GM12875 (cell line): ENCODE data around the gene WWOX.

Experiments
- H3K4me3 ChIP-seq: one replicate; pipeline ENCODE4 v1.5.1; 2011; ENCODE audit warnings: low read depth, low read length, control low read depth
- CTCF ChIP-seq: IDR thresholded peaks from 2 replicates; pipeline ENCODE4 v1.5.1; 2011; ENCODE audit warnings: low read depth, mild to moderate bottlenecking, control low read depth, inconsistent platforms, low read length, moderate library complexity, borderline replicate concordance; ENCODE audit not compliant: insufficient read depth

The WWOX gene

GRCh38 chr16:78446486-78446885 is 347.0 kb downstream of the WWOX start:
- H3K4me3 ChIP-seq, result no peak overlapping the region
- no peak for TF ChIP-seq CTCF

GRCh38 chr16:78446992-78447563 is 347.6 kb downstream of the WWOX start:
- no peak overlapping the region for H3K4me3 ChIP-seq
- TF ChIP-seq CTCF, result no peak

- no peak for TF ChIP-seq CTCF
- no peak overlapping the region for H3K4me3 ChIP-seq
Measured at GRCh38 chr16:78448658-78449271, 349.3 kb downstream of the WWOX start.

- H3K4me3 ChIP-seq, result no peak overlapping the region
- no peak for TF ChIP-seq CTCF
Measured at GRCh38 chr16:78450255-78450654, 350.8 kb downstream of the WWOX start.

GRCh38 chr16:78452025-78452555 is 352.6 kb downstream of the WWOX start:
- TF ChIP-seq CTCF, result no peak
- H3K4me3 ChIP-seq, result no peak overlapping the region

GRCh38 chr16:78455861-78456260 is 356.4 kb downstream of the WWOX start:
- no peak overlapping the region for H3K4me3 ChIP-seq
- no peak for TF ChIP-seq CTCF

- H3K4me3 ChIP-seq, result no peak overlapping the region
- TF ChIP-seq CTCF, result no peak
Measured at GRCh38 chr16:78458588-78458987, 359.1 kb downstream of the WWOX start.
